ENCODE data around the gene LRRC28.
"Not testable (repeated sequence)": the region's sequence is repeated elsewhere in the genome, so short reads cannot be mapped to it uniquely, and the experiment has no call there.

- not testable (repeated sequence) for TF ChIP-seq ZNF521 (tag by site-specific recombination; IDR thresholded peaks at IDR 0.05); ZNF600 (tag by site-specific recombination; IDR thresholded peaks at IDR 0.05); ZNF777 (tag by site-specific recombination; IDR thresholded peaks at IDR 0.05; ENCODE audit: borderline replicate concordance); ZNF121 (tag by site-specific recombination; IDR thresholded peaks at IDR 0.05); ZNF585B (tag by site-specific recombination; IDR thresholded peaks at IDR 0.05); CTCF (tag by site-specific recombination; IDR thresholded peaks at IDR 0.05); ZNF398 (tag by site-specific recombination; IDR thresholded peaks at IDR 0.05); FEZF1 (tag by site-specific recombination; IDR thresholded peaks at IDR 0.05); ZNF274 (IDR thresholded peaks at IDR 0.05; ENCODE audit: low read length); ZNF274 (tag by site-specific recombination; IDR thresholded peaks at IDR 0.05; ENCODE audit: borderline replicate concordance)
Observed at GRCh38 chr15:99234160-99234559, 17.1 kb upstream of the LRRC28 start.
